ENCODE measurements around the gene BRI3BP.

GRCh38 chr12:124968656-124969055 lies 24.8 kb upstream of the BRI3BP start:
- TF ChIP-seq, protein P1, sequence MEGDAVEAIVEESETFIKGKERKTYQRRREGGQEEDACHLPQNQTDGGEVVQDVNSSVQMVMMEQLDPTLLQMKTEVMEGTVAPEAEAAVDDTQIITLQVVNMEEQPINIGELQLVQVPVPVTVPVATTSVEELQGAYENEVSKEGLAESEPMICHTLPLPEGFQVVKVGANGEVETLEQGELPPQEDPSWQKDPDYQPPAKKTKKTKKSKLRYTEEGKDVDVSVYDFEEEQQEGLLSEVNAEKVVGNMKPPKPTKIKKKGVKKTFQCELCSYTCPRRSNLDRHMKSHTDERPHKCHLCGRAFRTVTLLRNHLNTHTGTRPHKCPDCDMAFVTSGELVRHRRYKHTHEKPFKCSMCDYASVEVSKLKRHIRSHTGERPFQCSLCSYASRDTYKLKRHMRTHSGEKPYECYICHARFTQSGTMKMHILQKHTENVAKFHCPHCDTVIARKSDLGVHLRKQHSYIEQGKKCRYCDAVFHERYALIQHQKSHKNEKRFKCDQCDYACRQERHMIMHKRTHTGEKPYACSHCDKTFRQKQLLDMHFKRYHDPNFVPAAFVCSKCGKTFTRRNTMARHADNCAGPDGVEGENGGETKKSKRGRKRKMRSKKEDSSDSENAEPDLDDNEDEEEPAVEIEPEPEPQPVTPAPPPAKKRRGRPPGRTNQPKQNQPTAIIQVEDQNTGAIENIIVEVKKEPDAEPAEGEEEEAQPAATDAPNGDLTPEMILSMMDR (IDR thresholded peaks at IDR 0.05), result no peak
- no peak for TF ChIP-seq POLR2A (IDR thresholded peaks at IDR 0.05)

Measured in body of pancreas (tissue), 4 donors.